ENCODE data around the gene SPATA13.
"Not testable (repeated sequence)": the region's sequence is repeated elsewhere in the genome, so short reads cannot be mapped to it uniquely, and the experiment has no call there.

The SPATA13 gene

GRCh38 chr13:24328145-24328544, 167.6 kb downstream of the SPATA13 start:
- no peak for DNase-seq

- DNase-seq = no peak
Observed at GRCh38 chr13:24338721-24339120, 178.2 kb downstream of the SPATA13 start.

- no peak for DNase-seq
Observed at GRCh38 chr13:24339937-24340607, 179.6 kb downstream of the SPATA13 start.

- no peak for DNase-seq
Observed at GRCh38 chr13:24340608-24340955, 180.1 kb downstream of the SPATA13 start.

GRCh38 chr13:24341439-24341838, 180.9 kb downstream of the SPATA13 start:
- DNase-seq = no peak

- DNase-seq = no peak
Observed at GRCh38 chr13:24348385-24348784, 187.9 kb downstream of the SPATA13 start.

GRCh38 chr13:24348797-24349515, 188.4 kb downstream of the SPATA13 start:
- no peak for DNase-seq

GRCh38 chr13:24349778-24350664, 189.5 kb downstream of the SPATA13 start:
- not testable (repeated sequence) for DNase-seq

GRCh38 chr13:24351423-24351822, 190.9 kb downstream of the SPATA13 start:
- no peak for DNase-seq

GRCh38 chr13:24353736-24354135, 193.2 kb downstream of the SPATA13 start:
- DNase-seq = no peak

- DNase-seq = no peak
Observed at GRCh38 chr13:24355103-24355502, 194.6 kb downstream of the SPATA13 start.

GRCh38 chr13:24356270-24356669, 195.8 kb downstream of the SPATA13 start:
- no peak for DNase-seq
